H1 (cell line): ENCODE data around the gene TLE4. TPM values are rescaled to one million over a fixed set of nuclear protein-coding genes. Genes with fewer than 3 reads are reported as not detected.

Experiments
- CTCF ChIA-PET: fragments of 300-600 bp; sonication (Branson Sonifier 250); formaldehyde crosslinking; loops from one replicate; lab custom pipeline; 2021; ENCODE audit not compliant: partially characterized antibody; lab: Charles Lee
- POLR2A ChIA-PET: fragments of 300-600 bp; sonication (Branson Sonifier 250); formaldehyde crosslinking; loops from one replicate; lab custom pipeline; 2021; ENCODE audit warnings: inconsistent platforms; ENCODE audit not compliant: partially characterized antibody; lab: Charles Lee
- DNase-seq, 2 experiments: peaks; one replicate each; pipeline versions ENCODE4 v3.0.0 to v3.0.0-alpha.2; 2010 to 2022; ENCODE audit warnings: low spot score in 2 of 2, low read depth in 1 of 2, mixed read lengths in 1 of 2
- FAIRE-seq: peaks from 2 replicates; lab custom pipeline; 2011; peaks lifted over from hg19 to GRCh38; lab: Jason Lieb, UNC
- H2AFZ ChIP-seq: 2 replicates; pipeline ENCODE4 v1.8.1; 2012; ENCODE audit warnings: low read length, inconsistent platforms
- H2AK5ac ChIP-seq: 2 replicates; pipeline ENCODE4 v1.6.1; 2013; ENCODE audit warnings: low read depth, low read length
- H2BK120ac ChIP-seq: replicated peaks from 2 replicates; pipeline ENCODE3; 2013; ENCODE audit warnings: low read depth, low read length, inconsistent platforms
- H2BK12ac ChIP-seq: 2 replicates; pipeline ENCODE4 v1.6.1; 2013; ENCODE audit warnings: low read depth, low read length
- H2BK15ac ChIP-seq: 2 replicates; pipeline ENCODE4 v1.6.1; 2013; ENCODE audit warnings: low read length
- H2BK20ac ChIP-seq: 2 replicates; pipeline ENCODE4 v1.6.1; 2013; ENCODE audit warnings: low read length
- H2BK5ac ChIP-seq: 2 replicates; pipeline ENCODE4 v1.6.1; 2013; ENCODE audit warnings: low read depth, low read length
- H3K14ac ChIP-seq: 2 replicates; pipeline ENCODE4 v1.6.1; 2013; ENCODE audit warnings: inconsistent platforms; ENCODE audit not compliant: insufficient read length
- H3K18ac ChIP-seq: 2 replicates; pipeline ENCODE4 v1.6.1; 2013; ENCODE audit warnings: low read length; ENCODE audit errors: extremely low read depth
- H3K23ac ChIP-seq: 2 replicates; pipeline ENCODE4 v1.6.1; 2013; ENCODE audit warnings: inconsistent platforms; ENCODE audit not compliant: insufficient read length
- H3K23me2 ChIP-seq: 2 replicates; pipeline ENCODE4 v1.6.1; 2013; ENCODE audit warnings: low read depth, low read length
- H3K27ac ChIP-seq: 2 replicates; pipeline ENCODE4 v1.6.1; 2011; ENCODE audit warnings: low read depth, low read length, inconsistent platforms
- H3K27me3 ChIP-seq, 4 experiments: replicated peaks in 1 of 4; 1 replicate in 1 of 4; 2 replicates in 3 of 4; pipeline versions ENCODE4 v1.6.1 to v1.8.1; 2011 to 2013; ENCODE audit warnings: low read length in 3 of 4, mild to moderate bottlenecking in 3 of 4, inconsistent platforms in 2 of 4, mixed read lengths in 2 of 4, moderate library complexity in 1 of 4; ENCODE audit not compliant: control insufficient read depth in 3 of 4, insufficient read depth in 3 of 4; ENCODE audit errors: extremely low read depth in 1 of 4
- H3K36me3 ChIP-seq, 4 experiments: 2 replicates each; pipeline versions ENCODE4 v1.6.1 to v1.8.1; 2011 to 2013; ENCODE audit warnings: mild to moderate bottlenecking in 4 of 4, low read length in 3 of 4, moderate library complexity in 2 of 4, control low read depth in 1 of 4, inconsistent platforms in 1 of 4; ENCODE audit not compliant: insufficient read depth in 4 of 4, control insufficient read depth in 2 of 4
- H3K4ac ChIP-seq: replicated peaks from 2 replicates; pipeline ENCODE3; 2013; ENCODE audit warnings: low read length, low read depth, mixed read lengths, inconsistent platforms; ENCODE audit not compliant: insufficient read length
- H3K4me1 ChIP-seq, 4 experiments: replicated peaks in 1 of 4; 1 replicate in 1 of 4; 2 replicates in 3 of 4; pipeline versions ENCODE4 v1.6.1 to v1.8.1; 2011 to 2013; ENCODE audit warnings: low read length in 3 of 4, inconsistent platforms in 2 of 4, mixed read lengths in 1 of 4; ENCODE audit not compliant: insufficient read depth in 4 of 4, control insufficient read depth in 3 of 4
- H3K4me2 ChIP-seq, 2 experiments: 2 replicates each; pipeline versions ENCODE4 v1.6.1 to v1.8.1; 2011 to 2013; ENCODE audit warnings: low read depth in 2 of 2, low read length in 2 of 2, control low read depth in 1 of 2, inconsistent platforms in 1 of 2, mild to moderate bottlenecking in 1 of 2; ENCODE audit not compliant: insufficient read depth in 1 of 2
- H3K4me3 ChIP-seq, 4 experiments: fragments of 200-600, 300-600 bp in 1 of 4; sonication (generic), shearing (Covaris generic), sonication (Bioruptor Twin) in 1 of 4; 2 replicates each; pipeline versions ENCODE4 v1.5.1 to v1.8.1; 2011 to 2016; ENCODE audit warnings: low read length in 4 of 4, low read depth in 3 of 4, control low read depth in 2 of 4, inconsistent platforms in 2 of 4, mild to moderate bottlenecking in 2 of 4, mixed read lengths in 1 of 4, moderate library complexity in 1 of 4; ENCODE audit not compliant: insufficient read depth in 2 of 4; ENCODE audit errors: extremely low read depth in 1 of 4
- H3K56ac ChIP-seq: replicated peaks from 2 replicates; pipeline ENCODE3; 2013; ENCODE audit warnings: low read depth, mild to moderate bottlenecking, mixed read lengths, low read length, inconsistent platforms; ENCODE audit not compliant: insufficient read length
- H3K79me1 ChIP-seq: 2 replicates; pipeline ENCODE4 v1.6.1; 2013; ENCODE audit warnings: low read depth, low read length, control low read depth
- H3K79me2 ChIP-seq, 2 experiments: 2 replicates each; pipeline versions ENCODE4 v1.6.1 to v1.8.1; 2012 to 2013; ENCODE audit warnings: low read length in 2 of 2, mild to moderate bottlenecking in 2 of 2, inconsistent platforms in 1 of 2; ENCODE audit not compliant: insufficient read depth in 2 of 2, control insufficient read depth in 1 of 2
- H3K9ac ChIP-seq, 4 experiments: replicated peaks in 1 of 4; 1 replicate in 1 of 4; 2 replicates in 3 of 4; pipeline versions ENCODE4 v1.6.1 to v1.8.1; 2011 to 2013; ENCODE audit warnings: low read depth in 3 of 4, low read length in 3 of 4, control low read depth in 2 of 4, mild to moderate bottlenecking in 2 of 4, moderate library complexity in 2 of 4, inconsistent platforms in 1 of 4; ENCODE audit errors: extremely low read depth in 1 of 4
- H3K9me3 ChIP-seq, 2 experiments: 2 replicates each; pipeline versions ENCODE4 v1.6.1 to v1.8.1; 2012 to 2013; ENCODE audit warnings: mild to moderate bottlenecking in 2 of 2, moderate library complexity in 2 of 2, control low read depth in 1 of 2, inconsistent platforms in 1 of 2, low read depth in 1 of 2, low read length in 1 of 2, mixed read lengths in 1 of 2; ENCODE audit not compliant: insufficient read depth in 2 of 2
- H4K20me1 ChIP-seq, 2 experiments: replicated peaks in 1 of 2; 2 replicates each; pipeline versions ENCODE3 to v1.8.1; 2011 to 2013; ENCODE audit warnings: inconsistent platforms in 2 of 2, low read length in 2 of 2, mild to moderate bottlenecking in 1 of 2; ENCODE audit not compliant: insufficient read depth in 2 of 2, control insufficient read depth in 1 of 2
- H4K5ac ChIP-seq: 2 replicates; pipeline ENCODE4 v1.6.1; 2013; ENCODE audit warnings: low read length, low read depth, mixed read lengths, inconsistent platforms; ENCODE audit not compliant: insufficient read length
- H4K8ac ChIP-seq: 2 replicates; pipeline ENCODE4 v1.8.0; 2013; ENCODE audit warnings: mild to moderate bottlenecking, moderate library complexity, low read length, inconsistent platforms; ENCODE audit not compliant: insufficient read depth; ENCODE audit errors: extremely low read depth
- H4K91ac ChIP-seq: replicated peaks from 2 replicates; pipeline ENCODE3; 2013; ENCODE audit warnings: low read length, mixed read lengths, inconsistent platforms; ENCODE audit not compliant: insufficient read length
- ASH2L ChIP-seq: fragments of 200-600, 300-600 bp; sonication (generic); IDR thresholded peaks from one replicate; pipeline ENCODE4 v1.7.1; 2017; ENCODE audit warnings: low read length
- BACH1 ChIP-seq: IDR thresholded peaks from 2 replicates; pipeline ENCODE4 v1.6.1; 2012; ENCODE audit warnings: low read length, improper control_type of control experiment
- CHD1 ChIP-seq: IDR thresholded peaks from 2 replicates; pipeline ENCODE4 v1.6.1; 2012; ENCODE audit warnings: low read depth, low read length, improper control_type of control experiment
- CTBP2 ChIP-seq: IDR thresholded peaks from 2 replicates; pipeline ENCODE4 v1.7.0; 2011; ENCODE audit warnings: borderline replicate concordance, mild to moderate bottlenecking, moderate library complexity, mixed read lengths, low read length; ENCODE audit not compliant: insufficient read depth, insufficient read length
- GABPA ChIP-seq: IDR thresholded peaks from 2 replicates; pipeline ENCODE4 v1.6.1; 2011; ENCODE audit warnings: mild to moderate bottlenecking, low read length, moderate library complexity, borderline replicate concordance; ENCODE audit not compliant: insufficient read depth
- JUND ChIP-seq: IDR thresholded peaks from 2 replicates; pipeline ENCODE4 v1.6.1; 2011; ENCODE audit warnings: mild to moderate bottlenecking, improper control_type of control experiment, low read length
- KDM1A ChIP-seq: fragments of 200-600, 300-600 bp; sonication (generic); IDR thresholded peaks from 2 replicates; pipeline ENCODE4 v1.7.1; 2016; ENCODE audit warnings: mild to moderate bottlenecking, low read length, borderline replicate concordance
- NANOG ChIP-seq: IDR thresholded peaks from 2 replicates; pipeline ENCODE4 v1.6.1; 2011; ENCODE audit warnings: low read length, low read depth, mild to moderate bottlenecking, inconsistent platforms; ENCODE audit not compliant: insufficient read depth, poor library complexity, severe bottlenecking
- RAD21 ChIP-seq, 2 experiments: IDR thresholded peaks in 1 of 2; conservative IDR thresholded peaks in 1 of 2; 2 replicates each; pipeline ENCODE4 v1.6.1; 2011; ENCODE audit warnings: low read depth in 2 of 2, low read length in 2 of 2, improper control_type of control experiment in 1 of 2, inconsistent platforms in 1 of 2, mild to moderate bottlenecking in 1 of 2, moderate library complexity in 1 of 2
- RBBP5 ChIP-seq: IDR thresholded peaks from 2 replicates; pipeline ENCODE4 v1.7.1; 2012; ENCODE audit warnings: low read depth, mild to moderate bottlenecking, inconsistent platforms, low read length, moderate library complexity, borderline replicate concordance
- RFX5 ChIP-seq: IDR thresholded peaks from 2 replicates; pipeline ENCODE4 v1.6.1; 2011; ENCODE audit warnings: low read depth, low read length, improper control_type of control experiment, borderline replicate concordance
- TAF7 ChIP-seq: optimal IDR thresholded peaks from 2 replicates; pipeline ENCODE3; 2011; ENCODE audit warnings: low read depth, mild to moderate bottlenecking, inconsistent platforms, low read length, moderate library complexity, borderline replicate concordance
- TEAD4 ChIP-seq: IDR thresholded peaks from 2 replicates; pipeline ENCODE4 v1.6.1; 2012; ENCODE audit warnings: low read depth, low read length, inconsistent platforms, mixed read lengths
- WGBS, 2 experiments: shearing (Covaris generic) in 1 of 2; methylation state at CpG; one replicate each; pipeline versions ENCODE4 v1.1.6 to v1.1.7; 2013 to 2015; ENCODE audit warnings: low lambda C conversion rate in 2 of 2, mixed read lengths in 2 of 2, inconsistent platforms in 1 of 2, low coverage in 1 of 2, missing lambda C conversion rate in 1 of 2; ENCODE audit not compliant: insufficient replicate concordance in 2 of 2, insufficient coverage in 1 of 2, insufficient read length in 1 of 2; ENCODE audit errors: extremely low coverage in 1 of 2, missing lambda C conversion rate in 1 of 2; 5-methylcytosine and 5-hydroxymethylcytosine counted together
- polyA plus RNA-seq, 7 experiments: library from polyadenylated mRNA; depleted of rRNA in 3 of 7; stranded (reverse) in 5 of 7; unstranded in 2 of 7; fragments of >200 nt in 5 of 7; fragments of 200-250 nt in 2 of 7; gene quantifications; 1 replicate in 5 of 7; 2 replicates in 1 of 7; 4 replicates in 1 of 7; pipeline versions ENCODE4 v1.2.1 to v1.2.3, GENCODE V29; 2011 to 2013; ENCODE audit warnings: missing spikeins in 2 of 7, mixed read lengths in 2 of 7
- total RNA-seq: library from RNA; stranded (reverse); fragmentation: NEBNext Ultra II Directional; extraction: Animal tissue kit (Norgen Biotek cat#: 25700); gene quantifications from 2 replicates; pipeline ENCODE4 v1.2.1, GENCODE V29; 2021

TLE4 gene
- total and polyA plus RNA-seq, 2 of the 8 experiments (the other 6 are each of a cell fraction or from before 2014, with no cell fraction given), result 32.4 to 36.9 TPM

- H3K9ac ChIP-seq, result no peak overlapping the region
- H3K4me3 ChIP-seq, result no peak overlapping the region
- WGBS, 2 experiments, result 86% methylated on average over 4 of the region's 4 CpGs; no CpG with 5 or more reads in 1 of the 2 experiments
- no peak overlapping the region for H3K27ac ChIP-seq
- H3K9me3 ChIP-seq, result no peaks in the 10 kb centered on the region
- H4K5ac ChIP-seq, result no peak overlapping the region
- no peak overlapping the region for H2AK5ac ChIP-seq
- no peaks in the 10 kb centered on the region for H3K23me2 ChIP-seq
- no peak overlapping the region for H4K91ac ChIP-seq
- no peak overlapping the region for H3K4ac ChIP-seq
- DNase-seq (no peak), FAIRE-seq (no peak)
- H2BK12ac ChIP-seq, result no peak overlapping the region
- H3K56ac ChIP-seq, result no peak overlapping the region
- peaks cover 0 to 3% of the 10 kb centered on the region in 2 experiments for H4K20me1 ChIP-seq
- CTCF ChIA-PET, result no interaction called here
- H4K8ac ChIP-seq, result no peak overlapping the region
- H3K79me2 ChIP-seq, result peaks cover 0 to 2% of the 10 kb centered on the region in 2 experiments; a peak in 1 of 4 replicates
- no peaks in the 10 kb centered on the region for H3K27me3 ChIP-seq
- H2BK120ac ChIP-seq, result no peak overlapping the region
- no peak overlapping the region for H2BK15ac ChIP-seq
- no peak overlapping the region for H2BK20ac ChIP-seq
- peaks cover 0 to 6% (median 0%) of the 10 kb centered on the region in 4 experiments; a peak in 2 of 8 replicates for H3K36me3 ChIP-seq
- H3K4me1 ChIP-seq, result peaks cover 2 to 15% (median 8%) of the 10 kb centered on the region in 4 experiments; a peak in 5 of 7 replicates
- H2BK5ac ChIP-seq, result no peak overlapping the region
- no peak overlapping the region for H3K18ac ChIP-seq
- no peak overlapping the region for H3K23ac ChIP-seq
- H3K4me2 ChIP-seq, result no peak overlapping the region
- POLR2A ChIA-PET, result no interaction called here
- no peak overlapping the region for H2AFZ ChIP-seq
- H3K14ac ChIP-seq, result no peak overlapping the region
- no peaks in the 10 kb centered on the region for H3K79me1 ChIP-seq
- TF ChIP-seq TAF7 (no peak), NANOG (no peak), CHD1 (no peak), RFX5 (no peak), BACH1 (no peak), KDM1A (no peak), RBBP5 (no peak), TEAD4 (no peak), JUND (no peak), ASH2L (no peak), GABPA (no peak), RAD21 (IDR thresholded peaks at IDR 0.05 in 1 of 2, conservative IDR thresholded peaks at IDR 0.05 in 1 of 2; ENCODE audit: low read depth in 2 of 2, low read length in 2 of 2) (no peak), CTBP2 (no peak)
These were observed 116.6 kb downstream of the TLE4 start for GRCh38 chr9:79688363-79688762.
